ENCODE measurements around the gene STX17.

- no peak for TF ChIP-seq POLR2A (IDR thresholded peaks at IDR 0.05)
- no peak for TF ChIP-seq CTCF (IDR thresholded peaks at IDR 0.05 in 8 of 11, conservative IDR thresholded peaks at IDR 0.05 in 3 of 11)
Observed at GRCh38 chr9:99936947-99937587, 30.6 kb downstream of the STX17 start.

Data from spleen (tissue), 7 donors.